SIG-M5 (cell line): ENCODE data around the gene TENT4B.
"Not testable (repeated sequence)": the region's sequence is repeated elsewhere in the genome, so short reads cannot be mapped to it uniquely, and the experiment has no call there.

Experiments used
- DNase-seq: peaks from one replicate; lab custom pipeline; 2025; lab: John Stamatoyannopoulos, UW

The TENT4B gene

DNA sequence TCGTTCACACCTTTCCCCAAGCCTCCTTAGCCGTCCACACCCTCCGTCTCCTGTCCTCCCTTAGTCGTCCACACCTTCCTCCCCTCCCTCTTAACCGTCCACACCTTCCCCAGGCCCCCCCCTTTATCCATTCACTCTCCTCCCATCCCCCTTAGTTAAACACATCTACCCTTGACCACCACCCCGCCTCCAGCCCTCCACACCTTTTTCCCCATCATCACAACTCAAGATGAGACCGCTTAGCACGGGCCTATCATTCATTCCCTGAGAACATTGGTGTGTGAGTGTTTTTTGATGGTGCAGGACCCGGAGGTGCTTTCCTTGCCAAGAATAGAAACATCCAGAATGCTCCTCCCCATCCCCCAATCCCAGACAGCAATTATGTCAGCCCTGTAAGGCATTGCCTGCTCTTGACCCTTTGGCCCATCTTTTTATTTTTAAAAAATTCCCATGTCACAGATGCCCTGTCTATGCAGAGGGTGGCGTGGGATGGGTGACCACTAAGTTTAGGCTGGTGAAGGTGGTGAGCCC lies 1.4 kb downstream of the TENT4B start:
- no peak for DNase-seq

DNA sequence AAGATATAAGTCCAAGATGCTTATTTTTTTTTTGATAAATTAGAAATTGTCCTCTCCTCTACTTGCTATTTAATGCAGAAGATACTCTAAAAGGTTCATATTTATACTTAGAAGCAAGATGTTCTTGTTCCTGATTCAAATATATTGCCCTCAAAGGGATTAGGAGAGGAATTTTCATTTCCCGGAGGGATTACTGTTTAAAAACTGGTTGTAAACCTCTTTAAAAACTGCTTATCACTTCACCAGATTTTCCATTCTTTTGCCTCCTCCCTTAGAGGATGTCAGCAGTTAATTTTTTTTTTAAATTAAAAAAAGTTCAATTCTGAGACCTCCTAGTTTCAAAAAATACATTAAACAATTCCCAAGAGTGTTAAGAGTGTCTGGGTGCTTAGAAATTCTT lies 2.8 kb downstream of the TENT4B start:
- no peak for DNase-seq

DNA sequence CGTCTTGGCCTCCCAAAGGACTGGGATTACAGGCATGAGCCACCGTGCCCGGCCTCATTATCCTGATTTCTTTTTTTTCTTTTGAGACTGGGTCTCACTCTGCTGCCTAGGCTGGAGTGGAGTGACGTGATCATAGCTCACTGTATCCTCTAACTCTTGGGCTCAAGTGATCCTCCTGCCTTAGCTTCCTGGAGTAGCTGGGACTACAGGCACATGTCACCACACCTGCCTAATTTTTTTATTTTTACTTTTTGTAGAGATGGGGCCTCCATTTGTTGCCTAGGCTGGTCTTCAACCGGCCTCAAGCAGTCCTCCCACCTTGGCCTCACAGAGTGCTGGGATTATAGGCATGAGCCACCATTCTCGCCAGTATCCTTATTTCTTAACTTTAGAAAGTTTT lies 3.5 kb downstream of the TENT4B start:
- DNase-seq, result no peak

DNA sequence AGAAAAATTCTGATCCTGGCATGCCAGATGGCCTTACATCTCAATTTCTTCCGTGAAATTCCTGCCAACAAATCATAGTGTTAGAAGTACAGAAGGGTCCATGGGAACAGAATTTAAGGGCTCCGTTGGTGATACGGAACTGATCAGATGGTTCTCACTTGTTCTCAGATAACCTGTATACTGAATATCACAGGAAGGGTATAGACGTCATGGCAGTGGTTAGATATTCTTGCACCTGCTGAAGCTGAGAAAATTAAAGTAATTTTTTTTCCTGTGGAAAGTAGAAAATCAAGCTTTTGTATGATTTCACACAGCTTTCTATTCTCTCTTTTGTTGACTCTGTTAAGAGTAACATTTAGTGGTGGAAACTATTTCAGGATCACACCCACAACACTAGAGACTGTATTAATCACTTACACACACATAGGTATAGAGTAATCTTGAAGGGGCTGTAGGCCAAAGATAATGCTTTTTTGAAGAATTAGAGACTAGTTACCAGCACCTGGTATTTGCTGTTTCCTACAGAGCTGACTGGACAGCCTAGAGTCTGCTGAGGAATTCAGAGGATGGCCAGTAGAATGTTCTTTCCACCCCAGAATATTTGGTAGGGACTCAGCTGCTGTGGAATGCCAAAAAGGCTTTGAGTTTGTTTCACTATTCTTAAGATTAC lies 7.5 kb downstream of the TENT4B start:
- no peak for DNase-seq

DNA sequence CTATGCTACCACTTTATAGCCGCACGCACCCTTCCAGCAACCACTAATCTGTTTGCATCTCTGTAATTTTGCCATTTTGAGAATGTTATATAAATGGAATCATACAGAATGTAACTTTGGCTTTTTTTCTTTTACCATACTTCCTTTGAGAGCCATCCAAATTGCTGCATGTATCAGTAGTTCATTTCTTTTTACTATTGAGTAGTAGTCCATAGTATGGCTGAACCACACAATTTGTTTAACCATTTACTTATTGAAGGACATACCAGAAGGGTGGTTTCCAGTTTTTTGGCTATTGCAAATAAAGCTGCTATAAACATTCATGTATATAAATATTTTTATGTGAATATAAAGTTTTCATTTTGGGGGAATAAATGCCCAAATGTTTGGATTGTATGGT lies 8.8 kb downstream of the TENT4B start:
- DNase-seq, result no peak

DNA sequence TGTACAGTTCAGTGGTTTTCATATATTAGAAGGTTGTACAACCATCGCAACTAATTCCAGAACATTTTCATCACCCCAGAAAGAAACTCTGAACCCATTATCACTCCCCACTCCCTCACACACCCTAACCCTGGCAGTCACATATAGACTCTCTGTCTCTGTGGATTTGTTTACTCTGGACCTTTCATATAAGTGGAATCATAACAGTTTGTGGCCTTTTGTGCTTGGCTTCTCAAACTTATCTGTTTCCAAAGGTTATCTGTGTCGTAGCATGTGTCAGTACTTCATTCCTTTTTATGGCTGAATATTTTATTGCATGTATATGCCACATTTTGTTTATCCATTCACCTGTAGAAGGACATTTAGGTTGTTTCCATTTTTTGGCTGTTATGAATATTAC lies 12.4 kb downstream of the TENT4B start:
- DNase-seq, result no peak

DNA sequence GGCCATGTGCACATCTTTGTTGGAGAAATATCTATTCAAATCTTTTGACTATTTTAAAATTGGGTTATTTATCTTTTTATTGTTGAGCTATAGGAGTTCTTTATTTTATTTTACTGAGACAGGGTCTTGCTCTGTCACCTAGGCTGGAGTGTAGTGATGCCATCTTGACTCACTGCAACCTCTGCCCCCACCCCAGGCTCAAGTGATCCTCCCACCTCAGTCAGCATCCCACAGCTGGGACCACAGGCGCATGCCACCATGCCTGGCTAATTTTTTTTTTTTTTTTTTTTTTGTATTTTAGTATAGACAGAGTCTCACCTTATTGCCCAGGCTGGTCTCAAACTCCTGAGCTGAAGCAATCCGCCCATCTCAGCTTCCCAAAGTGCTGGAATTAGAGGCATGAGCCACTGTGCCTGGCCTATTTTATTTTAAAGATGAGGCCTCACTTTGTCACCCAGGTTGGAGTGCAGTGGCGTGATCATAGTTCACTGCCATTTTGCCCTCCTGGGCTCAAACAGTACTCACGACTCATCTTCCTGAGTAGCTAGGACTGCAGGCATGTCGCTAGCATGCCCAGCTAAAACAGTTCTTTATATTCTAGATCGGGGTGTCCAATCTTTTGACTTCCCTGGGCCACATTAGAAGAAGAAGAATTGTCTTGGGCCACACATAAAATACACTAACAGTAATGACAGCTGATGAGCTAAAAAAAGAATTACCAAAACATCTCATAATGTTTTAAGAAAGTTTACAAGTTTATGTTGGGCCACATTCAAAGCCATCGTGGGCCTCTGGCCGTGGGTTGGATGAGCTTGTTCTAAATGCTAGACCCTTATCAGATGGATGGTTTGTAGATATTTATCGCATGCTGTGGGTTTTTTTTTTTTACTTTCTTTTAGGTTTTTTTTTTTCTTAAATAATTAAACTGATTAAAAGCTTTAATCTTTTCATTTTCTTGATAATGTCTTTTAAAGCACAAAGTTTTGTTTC lies 13.7 kb downstream of the TENT4B start:
- no peak for DNase-seq

DNA sequence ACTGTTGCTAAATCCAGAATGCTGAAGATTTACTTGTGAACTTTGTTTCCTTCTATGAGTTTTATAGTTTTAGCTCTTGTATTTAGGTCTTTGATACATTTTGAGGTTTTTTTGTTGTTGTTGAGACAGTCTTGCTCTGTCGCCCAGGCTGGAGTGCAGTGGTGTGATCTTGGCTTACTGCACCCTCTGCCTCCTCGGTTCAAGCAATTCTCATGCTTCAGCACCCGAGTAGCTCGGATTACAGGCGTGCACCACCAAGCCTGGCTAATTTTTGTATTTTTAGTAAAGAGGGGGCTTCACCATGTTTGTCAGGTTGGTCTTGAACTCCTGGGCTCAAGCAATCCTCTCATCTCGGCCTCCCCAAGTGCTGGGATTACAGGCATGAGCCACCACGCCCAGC lies 14.4 kb downstream of the TENT4B start:
- no peak for DNase-seq

DNA sequence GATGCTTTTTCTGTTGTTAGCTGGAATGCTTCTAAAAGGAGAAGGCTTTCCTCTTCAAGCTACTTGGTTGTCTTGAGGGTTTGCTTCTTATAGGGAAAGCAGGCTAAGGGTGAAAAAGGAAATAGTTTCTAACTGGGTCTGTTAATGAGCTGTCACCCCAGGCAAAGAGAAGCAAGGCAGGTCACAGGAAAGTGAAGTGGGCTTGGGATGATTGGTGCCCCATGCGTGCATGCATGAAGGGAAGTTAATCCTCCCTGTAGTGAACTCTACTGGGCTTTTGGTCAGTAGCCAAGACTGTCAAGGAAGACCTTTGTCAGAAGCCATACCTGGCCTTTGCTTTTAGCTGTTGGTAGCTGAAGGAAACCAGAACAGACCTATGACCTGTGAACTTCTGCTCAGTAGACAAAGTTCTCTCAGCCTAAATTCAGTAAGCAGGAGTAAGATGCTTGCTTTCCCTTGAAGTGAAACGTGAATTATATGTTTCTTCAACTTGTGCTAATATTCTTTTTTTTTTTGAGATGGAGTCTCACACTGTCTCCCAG lies 16.5 kb downstream of the TENT4B start:
- DNase-seq, result no peak

DNA sequence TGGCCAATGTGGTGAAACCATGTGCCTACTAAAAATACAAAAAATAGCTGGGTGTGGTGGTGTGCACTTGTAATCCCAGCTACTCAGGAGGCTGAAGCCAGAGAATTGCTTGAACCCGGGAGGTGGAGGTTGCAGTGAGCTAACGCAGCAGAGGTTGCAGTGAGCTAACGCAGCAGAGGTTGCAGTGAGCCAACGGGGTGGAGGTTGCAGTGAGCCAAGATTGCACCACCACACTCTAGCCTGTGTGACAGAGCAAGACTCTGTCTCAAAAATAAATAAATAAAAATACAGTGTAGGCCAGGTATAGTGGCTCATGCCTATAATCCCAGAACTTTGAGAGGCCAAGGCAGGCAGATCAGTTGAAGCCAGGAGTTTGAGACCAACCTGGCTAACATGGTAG lies 18.7 kb downstream of the TENT4B start:
- DNase-seq, result not testable (repeated sequence)

DNA sequence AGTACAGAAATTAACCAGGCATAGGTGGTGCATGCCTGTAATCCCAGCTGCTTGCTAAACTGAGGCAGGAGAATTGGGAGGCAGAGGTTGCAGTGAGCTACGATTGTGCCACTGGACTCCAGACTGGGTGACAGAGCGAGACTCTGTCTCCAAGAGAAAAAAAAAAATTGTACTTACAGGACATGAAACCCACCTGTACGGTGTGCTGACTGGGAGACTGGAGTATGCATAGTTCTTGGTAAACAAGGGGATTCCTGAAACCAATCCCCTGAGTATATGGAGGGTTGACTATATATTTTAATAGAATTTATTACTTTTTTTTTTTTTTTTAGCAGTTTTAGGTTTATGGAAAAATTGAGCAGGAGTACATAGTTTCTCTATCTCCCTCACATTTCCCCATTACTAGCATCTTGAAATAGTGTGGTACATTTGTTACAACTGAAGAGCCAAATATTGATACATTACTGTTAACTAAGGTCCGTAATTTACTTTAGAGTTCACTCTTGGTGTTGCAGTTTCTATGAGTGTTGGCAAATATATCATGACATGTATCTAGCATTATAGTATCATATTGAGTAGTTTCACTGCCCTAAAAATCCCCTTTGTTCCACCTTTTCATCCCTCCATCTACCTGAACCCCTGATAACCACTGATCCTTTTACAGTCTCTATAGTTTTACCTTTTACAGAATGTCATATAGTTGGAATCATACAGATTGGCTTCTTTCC lies 19.3 kb downstream of the TENT4B start:
- DNase-seq, result no peak

DNA sequence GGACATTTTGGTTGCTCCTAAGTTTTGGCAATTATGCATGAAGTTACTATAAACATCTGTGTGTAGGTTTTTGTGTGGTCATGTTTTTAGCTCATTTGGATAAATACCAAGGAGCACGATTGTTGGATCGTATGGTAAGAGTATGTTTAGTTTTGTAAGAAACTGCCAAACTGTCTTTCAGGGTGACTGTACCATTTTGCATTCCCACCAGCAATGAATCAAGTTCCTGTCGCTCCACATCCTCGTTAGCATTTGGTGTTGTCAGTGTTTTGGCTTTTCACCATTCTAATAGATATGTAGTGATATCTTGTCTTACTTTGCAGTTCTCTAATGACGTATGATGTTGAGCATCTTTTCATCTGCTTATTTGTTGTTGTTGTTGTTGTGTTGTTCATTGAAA lies 20.2 kb downstream of the TENT4B start:
- no peak for DNase-seq

DNA sequence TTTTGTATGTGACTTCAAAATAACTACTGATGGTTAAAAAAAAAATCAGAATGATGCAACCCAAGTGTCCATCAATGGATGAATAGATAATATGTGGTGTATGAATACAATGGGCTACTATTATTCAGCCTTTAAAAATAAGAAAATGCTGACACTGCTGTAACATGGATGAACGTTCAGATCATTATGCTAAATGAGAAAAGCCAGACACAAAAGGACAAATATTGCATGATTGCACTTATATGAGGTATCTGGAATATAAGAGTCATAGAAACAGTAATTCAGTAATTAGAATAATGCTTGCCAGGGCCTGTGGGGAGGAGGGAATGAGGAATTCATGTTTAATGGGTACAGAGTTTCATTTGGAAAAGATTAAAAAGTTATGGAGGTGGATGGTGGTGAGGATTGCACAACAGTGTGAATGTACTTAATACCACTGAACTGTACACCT lies 25.4 kb downstream of the TENT4B start:
- DNase-seq, result no peak

DNA sequence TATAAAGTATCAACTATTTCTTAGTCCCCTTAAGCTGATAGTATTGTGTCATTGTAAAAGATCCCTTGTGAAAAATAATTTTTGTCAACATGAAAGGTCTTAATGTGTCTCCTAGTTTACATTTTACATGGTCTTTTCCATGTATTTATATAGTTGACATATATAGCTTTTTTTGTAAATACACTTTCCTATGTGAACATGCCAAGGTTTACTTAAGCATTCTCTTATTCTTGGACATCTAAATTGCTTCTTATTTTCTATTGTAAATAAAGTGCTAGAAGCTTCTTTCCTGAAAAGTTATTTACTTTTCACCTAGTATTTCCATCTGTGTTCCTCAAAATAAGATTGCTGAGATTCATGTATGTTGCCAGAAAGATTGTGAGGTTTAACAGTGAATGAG lies 29.3 kb downstream of the TENT4B start:
- no peak for DNase-seq

DNA sequence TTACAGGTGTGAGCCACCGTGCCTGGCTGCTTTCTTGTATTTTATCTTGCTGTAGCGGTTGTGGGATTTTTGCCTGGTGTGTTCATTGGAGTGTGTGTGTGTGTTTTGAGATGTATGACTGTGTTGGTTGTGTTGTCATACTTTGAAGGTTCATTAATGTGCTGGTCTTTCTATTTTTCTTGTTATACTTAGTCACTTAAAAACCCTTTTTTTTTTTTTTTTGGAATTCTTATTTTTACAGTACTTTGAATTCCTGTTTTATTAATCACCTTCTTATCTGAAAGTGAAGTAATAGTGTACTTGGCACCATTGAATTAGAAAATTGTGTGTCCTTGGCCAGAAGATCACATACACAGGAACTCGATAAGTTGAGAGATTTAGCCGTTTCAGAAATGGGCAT lies 30.2 kb downstream of the TENT4B start:
- no peak for DNase-seq

DNA sequence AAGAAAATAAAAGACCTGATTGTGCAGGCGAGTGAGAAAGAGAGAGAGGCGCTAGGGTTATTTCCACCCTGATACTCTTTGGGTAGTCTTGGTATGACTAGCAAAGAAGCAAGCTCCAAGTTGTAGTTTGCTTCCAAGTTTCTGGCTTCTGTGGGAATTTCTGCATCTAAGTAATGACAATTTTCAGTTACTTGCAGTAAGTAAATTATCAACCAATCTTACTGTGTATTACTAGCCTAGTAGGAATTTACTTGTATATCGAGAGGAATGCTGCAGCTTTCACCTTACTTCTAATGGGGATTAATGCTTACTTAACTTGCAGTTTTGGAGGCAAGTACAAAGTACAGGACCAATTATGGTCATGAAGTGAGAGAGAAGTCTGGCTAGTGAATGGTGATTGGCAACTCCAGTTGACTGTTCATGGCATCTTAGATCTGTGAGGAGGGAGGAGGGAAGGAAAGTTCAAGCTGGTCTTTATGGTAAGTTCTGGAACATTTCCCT lies 31.9 kb downstream of the TENT4B start:
- DNase-seq, result no peak

DNA sequence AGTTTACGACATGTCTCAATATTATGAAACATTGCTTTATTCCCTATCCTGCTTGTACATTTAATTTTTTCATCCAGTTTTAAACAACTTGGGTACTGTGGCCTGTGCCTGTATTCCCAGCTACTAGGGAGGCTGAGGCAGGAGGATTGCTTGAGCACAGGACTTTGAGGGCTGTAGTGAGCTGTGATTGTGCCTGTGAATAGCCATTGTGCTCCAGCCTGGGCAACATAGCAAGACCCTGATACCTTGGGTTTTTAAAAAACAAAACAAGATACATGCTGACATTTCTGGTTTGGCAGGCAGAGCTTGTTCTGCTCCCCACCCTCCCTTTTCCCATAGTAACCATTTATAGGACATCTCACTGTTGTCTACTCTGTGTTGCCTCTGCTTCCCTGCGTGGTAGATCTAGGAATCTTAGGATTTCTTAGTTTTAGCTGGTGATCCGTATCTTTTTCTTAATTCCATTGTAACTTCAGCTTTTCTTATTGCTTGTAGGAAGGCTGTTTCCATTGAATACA lies 35.6 kb downstream of the TENT4B start:
- no peak for DNase-seq

DNA sequence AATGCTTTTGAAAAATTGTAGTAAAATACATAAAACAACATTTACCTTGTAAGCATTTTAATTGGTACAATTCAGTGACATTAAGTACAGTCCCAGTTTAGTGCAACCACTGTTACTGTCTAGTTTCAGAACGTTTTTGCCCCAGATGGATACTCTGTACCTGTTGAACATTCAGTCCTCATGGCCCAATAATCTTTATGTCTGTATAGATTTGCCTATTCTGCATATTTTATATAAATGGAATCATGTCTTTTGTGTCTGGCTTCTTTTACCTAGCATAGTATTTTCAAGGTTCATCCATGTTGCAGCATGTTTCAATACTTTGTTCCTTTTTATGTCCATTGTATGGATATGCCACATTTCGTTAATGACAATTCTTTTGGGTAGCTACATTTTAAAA lies 37.2 kb downstream of the TENT4B start:
- no peak for DNase-seq

DNA sequence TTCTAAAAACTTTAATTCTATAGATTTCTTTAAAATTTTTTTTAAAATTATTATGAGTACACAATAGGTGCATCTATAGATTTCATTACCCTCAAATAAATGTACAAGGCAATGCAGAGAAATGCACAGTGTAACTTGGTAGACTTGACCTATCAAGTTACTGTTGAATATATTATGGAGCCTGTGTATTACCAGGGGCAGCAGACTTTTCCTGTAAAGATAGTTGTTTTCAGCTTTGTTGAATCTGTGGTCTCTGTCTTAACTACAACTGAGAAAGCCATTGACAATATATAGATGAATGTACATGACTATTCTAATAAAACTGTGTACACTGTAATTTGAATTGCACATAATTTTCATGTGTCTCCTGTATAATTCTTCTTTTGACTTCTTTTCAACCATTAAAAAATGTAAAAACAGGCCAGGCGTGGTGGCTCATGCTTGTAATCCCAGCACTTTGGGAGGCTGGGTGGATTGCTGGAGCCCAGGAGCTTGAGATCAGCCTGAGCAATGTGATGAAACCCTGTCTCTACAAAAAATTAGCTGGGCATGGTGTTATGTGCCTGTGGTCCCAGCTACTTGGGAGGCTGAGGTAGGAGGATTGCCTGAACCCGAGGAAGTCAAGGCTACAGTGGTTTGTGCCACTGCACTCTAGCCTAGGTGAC lies 39.4 kb downstream of the TENT4B start:
- DNase-seq, result no peak

DNA sequence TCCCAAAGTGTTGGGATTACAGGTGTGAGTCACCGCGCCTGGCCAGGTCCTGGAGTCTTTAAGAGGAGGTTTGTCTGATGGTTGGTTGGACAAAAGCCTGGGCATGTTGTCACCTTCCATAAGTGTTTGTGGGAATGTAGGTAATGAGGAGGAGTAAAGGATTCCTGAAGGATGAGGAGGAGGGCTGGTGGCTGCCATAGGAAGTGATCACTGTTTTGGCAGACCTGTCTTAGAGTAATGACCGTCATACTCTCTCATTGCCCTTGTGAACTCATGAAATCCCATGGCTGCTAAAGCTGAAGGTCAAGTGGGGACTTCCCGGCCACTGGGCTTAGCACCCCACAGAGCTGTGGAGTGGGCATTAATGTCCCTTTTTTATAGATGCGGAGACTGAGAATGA lies 40.5 kb downstream of the TENT4B start:
- no peak for DNase-seq

DNA sequence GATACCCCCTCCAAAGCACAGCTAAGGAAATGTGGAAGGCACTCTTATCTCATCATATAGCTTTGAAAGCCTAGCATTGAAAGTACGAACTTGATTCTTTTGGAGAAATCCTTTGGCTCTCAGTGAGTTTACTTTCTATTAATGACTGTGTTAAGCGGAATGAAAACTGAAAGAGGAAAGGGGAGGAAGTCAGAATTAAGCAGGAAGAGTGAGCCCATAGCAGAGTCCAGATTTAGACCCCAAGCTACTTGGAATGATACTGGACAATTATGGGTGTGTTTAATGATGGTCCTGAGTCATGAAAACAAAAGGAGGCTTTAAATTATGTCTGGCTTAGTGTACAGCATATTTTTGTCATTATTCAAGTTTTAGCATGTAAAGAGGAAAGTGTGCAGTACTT lies 42.2 kb downstream of the TENT4B start:
- no peak for DNase-seq
